HepG2 (cell line): ENCODE measurements around the gene PRRT2. TPM values are rescaled to one million over a fixed set of nuclear protein-coding genes. Genes with fewer than 3 reads are reported as not detected.
A peak's percentile ranks its signal among the peaks of the same experiment; 100 is the strongest.

ENCODE experiments used
- ATAD3A ChIP-seq: sonication (generic); formaldehyde crosslinking; IDR thresholded peaks from 2 replicates; pipeline ENCODE4 v1.4.0; 2020; ENCODE audit warnings: missing genetic modification reagents
- CBX1 ChIP-seq: IDR thresholded peaks from one replicate; pipeline ENCODE4 v1.6.1; 2016; ENCODE audit warnings: antibody characterized with exemption, low read depth
- CREB3 ChIP-seq: sonication (generic); formaldehyde crosslinking; IDR thresholded peaks from 2 replicates; pipeline ENCODE4 v1.5.0; 2020; ENCODE audit warnings: missing genetic modification reagents
- ETV6 ChIP-seq: sonication (generic); formaldehyde crosslinking; conservative IDR thresholded peaks from 2 replicates; pipeline ENCODE4 v1.4.0; 2020; ENCODE audit warnings: missing genetic modification reagents
- FIP1L1 ChIP-seq: fragments of 200-400 bp; formaldehyde crosslinking; IDR thresholded peaks from 2 replicates; pipeline ENCODE4 v1.6.1; 2018; ENCODE audit warnings: low read depth, mild to moderate bottlenecking, low read length, moderate library complexity, borderline replicate concordance; ENCODE audit not compliant: insufficient read depth
- HNF1B ChIP-seq: sonication (generic); formaldehyde crosslinking; IDR thresholded peaks from 2 replicates; pipeline ENCODE4 v1.5.1; 2020; ENCODE audit warnings: mild to moderate bottlenecking, moderate library complexity, missing genetic modification reagents
- KDM3A ChIP-seq: IDR thresholded peaks from 2 replicates; pipeline ENCODE4 v1.6.1; 2018; ENCODE audit warnings: low read depth, missing compliant biosample characterization
- KLF12 ChIP-seq: sonication (generic); formaldehyde crosslinking; IDR thresholded peaks from 2 replicates; pipeline ENCODE4 v1.4.0; 2020; ENCODE audit warnings: missing genetic modification reagents, borderline replicate concordance
- MIER3 ChIP-seq: IDR thresholded peaks from 2 replicates; pipeline ENCODE4 v1.6.1; 2016; ENCODE audit warnings: missing compliant biosample characterization, borderline replicate concordance
- NFKBIZ ChIP-seq: IDR thresholded peaks from 2 replicates; pipeline ENCODE4 v1.6.1; 2018; ENCODE audit warnings: missing genetic modification reagents, missing compliant biosample characterization
- NR2F6 ChIP-seq, 2 experiments: IDR thresholded peaks; 2 replicates each; pipeline ENCODE4 v1.6.1; 2016; ENCODE audit warnings: antibody characterized with exemption in 1 of 2, mild to moderate bottlenecking in 1 of 2
- RBFOX2 ChIP-seq: fragments of 200-400 bp; formaldehyde crosslinking; IDR thresholded peaks from 2 replicates; pipeline ENCODE4 v1.6.1; 2017; ENCODE audit warnings: low read depth, mild to moderate bottlenecking, low read length
- RFX3 ChIP-seq: IDR thresholded peaks from 2 replicates; pipeline ENCODE4 v1.6.1; 2016; ENCODE audit warnings: missing biosample characterization, missing genetic modification reagents
- SP1 ChIP-seq, 2 experiments: fragments of 450-650 bp in 1 of 2; sonication (generic) in 1 of 2; formaldehyde crosslinking in 1 of 2; IDR thresholded peaks; 2 replicates each; pipeline versions ENCODE4 v1.4.0 to v1.6.1; 2016 to 2020; ENCODE audit warnings: missing genetic modification reagents in 1 of 2
- SP4 ChIP-seq: sonication (generic); formaldehyde crosslinking; IDR thresholded peaks from 2 replicates; pipeline ENCODE4 v1.8.1; 2023; ENCODE audit warnings: mild to moderate bottlenecking, missing genetic modification reagents
- SSRP1 ChIP-seq: IDR thresholded peaks from 2 replicates; pipeline ENCODE4 v1.6.1; 2016; ENCODE audit warnings: control low read depth
- ZBTB8A ChIP-seq: sonication (generic); formaldehyde crosslinking; IDR thresholded peaks from 2 replicates; pipeline ENCODE4 v1.4.0; 2020; ENCODE audit warnings: mild to moderate bottlenecking, low read depth, missing genetic modification reagents, borderline replicate concordance
- ZEB1 ChIP-seq: IDR thresholded peaks from 2 replicates; pipeline ENCODE4 v1.6.1; 2012; ENCODE audit warnings: mild to moderate bottlenecking, low read depth, inconsistent platforms; ENCODE audit not compliant: insufficient replicate concordance
- ZNF18 ChIP-seq: sonication (generic); formaldehyde crosslinking; IDR thresholded peaks from 2 replicates; pipeline ENCODE4 v1.8.0; 2022; ENCODE audit warnings: mild to moderate bottlenecking, missing genetic modification reagents; ENCODE audit not compliant: insufficient replicate concordance
- ZNF546 ChIP-seq: sonication (generic); formaldehyde crosslinking; conservative IDR thresholded peaks from 2 replicates; pipeline ENCODE4 v1.8.1; 2023; ENCODE audit warnings: mild to moderate bottlenecking, missing genetic modification reagents
- ZNF557 ChIP-seq: sonication (generic); formaldehyde crosslinking; IDR thresholded peaks from 2 replicates; pipeline ENCODE4 v1.4.0; 2020; ENCODE audit warnings: missing genetic modification reagents
- ZNF567 ChIP-seq: sonication (generic); formaldehyde crosslinking; IDR thresholded peaks from 2 replicates; pipeline ENCODE4 v1.8.1; 2023; ENCODE audit warnings: mild to moderate bottlenecking, missing genetic modification reagents, borderline replicate concordance
- ZNF616 ChIP-seq: sonication (generic); formaldehyde crosslinking; IDR thresholded peaks from 2 replicates; pipeline ENCODE4 v1.5.0; 2020; ENCODE audit warnings: low read depth, mild to moderate bottlenecking, missing genetic modification reagents
- ZNF816 ChIP-seq: sonication (generic); formaldehyde crosslinking; IDR thresholded peaks from 2 replicates; pipeline ENCODE4 v1.8.0; 2022; ENCODE audit warnings: missing genetic modification reagents, mild to moderate bottlenecking, borderline replicate concordance
- ZNF839 ChIP-seq: sonication (generic); formaldehyde crosslinking; IDR thresholded peaks from 2 replicates; pipeline ENCODE4 v1.4.0; 2020; ENCODE audit warnings: missing genetic modification reagents, mild to moderate bottlenecking, borderline replicate concordance
- polyA plus RNA-seq, 8 experiments: library from polyadenylated mRNA; depleted of rRNA in 3 of 8; stranded (reverse) in 7 of 8; unstranded in 1 of 8; fragments of >200 nt; fragmentation: Illumina TruSeq in 4 of 8; extraction: Trizol in 4 of 8; gene quantifications; 2 replicates each; pipeline versions ENCODE4 v1.2.1 to v1.2.3, GENCODE V29; 2011 to 2016; ENCODE audit warnings: low read depth in 4 of 8, missing spikeins in 1 of 8, mixed read lengths in 1 of 8; ENCODE audit not compliant: insufficient read depth in 1 of 8
- total RNA-seq, 5 experiments: library from RNA; depleted of rRNA; stranded (reverse); fragments of >200 nt; fragmentation: Illumina TruSeq; extraction: Trizol; gene quantifications; 2 replicates each; pipeline ENCODE4 v1.2.3, GENCODE V29; 2016; ENCODE audit warnings: low read depth in 1 of 5

PRRT2 gene
- total and polyA plus RNA-seq, 2 of the 13 experiments (the other 11 are each of a cell fraction or from before 2014, with no cell fraction given): 0.51 to 1.1 TPM

GRCh38 chr16:29765167-29766032 lies 46.6 kb upstream of the PRRT2 start (continued):
- TF ChIP-seq ETV6 (CRISPR knock-in tag) (no peak; the same call in 1 of the 2 replicates), ATAD3A (CRISPR knock-in tag) (no peak), ZNF816 (CRISPR knock-in tag) (peak; percentile 84; the same call in 1 of the 2 replicates), CREB3 (no peak), FIP1L1 (no peak), ZNF546 (CRISPR knock-in tag) (0 out of 2 replicates have a peak, but pooled peaks have one; percentile 38), NR2F6 (IDR thresholded peaks at IDR 0.05) (peak; percentile 90), NR2F6 (CRISPR knock-in tag; IDR thresholded peaks at IDR 0.05) (peak; percentile 97), MIER3 (CRISPR knock-in tag) (peak; percentile 90; the same call in 1 of the 2 replicates), HNF1B (peak; percentile 91), KDM3A (CRISPR knock-in tag) (peak; percentile 87; the same call in 1 of the 2 replicates), ZNF616 (CRISPR knock-in tag) (0 out of 2 replicates have a peak, but pooled peaks have one; percentile 39), SP4 (CRISPR knock-in tag) (no peak), CBX1 (peak; percentile 86), ZNF557 (CRISPR knock-in tag) (peak; percentile 79; the same call in 1 of the 2 replicates), ZNF567 (CRISPR knock-in tag) (peak; percentile 92; the same call in 1 of the 2 replicates), SSRP1 (no peak; the same call in none of the 2 replicates), ZBTB8A (CRISPR knock-in tag) (no peak), ZNF18 (no peak), SP1 (IDR thresholded peaks at IDR 0.05) (no peak), SP1 (CRISPR knock-in tag; IDR thresholded peaks at IDR 0.05) (no peak), KLF12 (CRISPR knock-in tag) (peak; percentile 100), RFX3 (CRISPR knock-in tag) (no peak), RBFOX2 (no peak), ZEB1 (peak; percentile 99), ZNF839 (no peak), NFKBIZ (peak; percentile 94)
